Measurements from ENCODE around the gene HSF5. TPM values are rescaled to one million over a fixed set of nuclear protein-coding genes. Genes with fewer than 3 reads are reported as not detected.

The HSF5 gene
- total and polyA plus RNA-seq, 2 donors (not counting 3 experiments of a cell fraction or from before 2014, with no cell fraction given), result 0.03 TPM; not detected in 1

DNA sequence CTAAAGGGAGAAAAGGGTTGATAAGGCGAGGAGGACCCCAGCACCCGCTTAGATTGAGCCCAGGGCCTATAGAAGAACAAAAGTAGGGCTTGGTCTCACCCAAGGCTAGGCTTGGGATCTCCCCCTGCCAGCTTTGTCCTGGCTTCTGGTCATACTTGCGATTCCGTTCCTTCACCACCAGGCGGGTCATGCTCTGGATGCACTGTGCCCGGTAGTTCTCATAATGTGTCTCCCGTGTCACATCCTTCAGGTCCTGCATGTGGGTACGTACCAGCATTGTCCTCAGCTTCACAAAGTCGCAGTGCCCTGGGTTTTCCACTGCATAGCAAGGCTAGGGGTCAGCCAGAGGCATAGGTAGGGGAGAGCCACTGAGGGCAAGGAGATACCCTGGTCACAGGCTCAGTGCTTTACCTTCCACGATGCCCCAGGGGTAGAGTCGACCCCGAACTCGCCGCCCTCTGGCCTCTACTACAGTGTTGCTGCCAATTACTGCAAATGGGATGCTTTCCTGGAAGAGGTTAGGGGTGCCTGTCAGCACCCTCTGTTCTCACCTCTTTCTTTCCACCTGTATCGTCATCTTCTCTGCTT lies 32.7 kb upstream of the HSF5 start:
- no peaks in the 10 kb centered on the region for H3K9me1 ChIP-seq (replicated peaks; ENCODE audit: control insufficient read depth, extremely low read depth, insufficient read depth, low read length)
- no peak overlapping the region for H2AFZ ChIP-seq (ENCODE audit: low read depth, low read length)
- ChIA-PET CTCF (interaction anchor here (0.6 to 3.9 kb wide), 18 partner anchors 8 to 483 kb away, joined by 3 to 88 read pairs (median 4); no protein-coding TSS in a partner anchor), POLR2A (interaction anchor here (0.6 kb wide), 1 partner anchor 110 kb away, joined by 4 read pairs; no protein-coding TSS in a partner anchor)
- H3K9me3 ChIP-seq (replicated peaks; ENCODE audit: control insufficient read depth, insufficient read depth, low read length), result no peaks in the 10 kb centered on the region
- H3K4me3 ChIP-seq (replicated peaks in 1 of 3; ENCODE audit: insufficient read depth in 1 of 3, low read depth in 1 of 3, low read length in 3 of 3), result no peak overlapping the region
- BruUV-seq (replicated peaks), result no TSS peak
- H3K27me3 ChIP-seq (ENCODE audit: control insufficient read depth in 2 of 2, insufficient read depth in 2 of 2, low read length in 2 of 2), result no peaks in the 10 kb centered on the region
- H3K4me2 ChIP-seq (ENCODE audit: insufficient read depth, low read length), result no peak overlapping the region
- peaks cover 20% of the 10 kb centered on the region for H3K4me1 ChIP-seq (ENCODE audit: control insufficient read depth, extremely low read depth, insufficient read depth, low read length)
- no peaks in the 10 kb centered on the region for H3K36me3 ChIP-seq (ENCODE audit: control insufficient read depth in 2 of 2, extremely low read depth in 1 of 2, insufficient read depth in 2 of 2, low read length in 2 of 2)
- DNase-seq (ENCODE audit: low read depth, low spot score), result no peak
- H3K27ac ChIP-seq (ENCODE audit: insufficient read depth, low read depth, low read length), result no peak overlapping the region
- FAIRE-seq, result peak; percentile 87
- intact Hi-C loops (cut with micrococcal nuclease) (loop anchor here (10.0 kb wide), 1 partner anchor 1436 kb away; the partner anchor contains the start of gene AKAP1), dilution Hi-C loops (cut with MboI; ENCODE audit: extremely low pct_ligation_motif_present, low sequenced_read_pairs) (no loop called here)
- no peak overlapping the region for H3K9ac ChIP-seq (replicated peaks; ENCODE audit: extremely low read depth, insufficient read depth, low read length)
- H3K79me2 ChIP-seq (ENCODE audit: control insufficient read depth, insufficient read depth, low read length), result no peaks in the 10 kb centered on the region
- no peaks in the 10 kb centered on the region for H4K20me1 ChIP-seq (replicated peaks; ENCODE audit: control insufficient read depth, extremely low read depth, insufficient read depth, low read length)
- no peak for TF ChIP-seq MYC (IDR thresholded peaks at IDR 0.05; ENCODE audit: low read depth, low read length)
- no peak for TF ChIP-seq EZH2 (IDR thresholded peaks at IDR 0.05; ENCODE audit: borderline replicate concordance, low read depth, low read length, severe bottlenecking)
- TF ChIP-seq POLR2AphosphoS5 (IDR thresholded peaks at IDR 0.05; ENCODE audit: insufficient read depth, low read depth, low read length), result no peak
- TF ChIP-seq FOS (IDR thresholded peaks at IDR 0.05; ENCODE audit: borderline replicate concordance, insufficient read depth, low read length), result no peak
- TF ChIP-seq, protein P1, sequence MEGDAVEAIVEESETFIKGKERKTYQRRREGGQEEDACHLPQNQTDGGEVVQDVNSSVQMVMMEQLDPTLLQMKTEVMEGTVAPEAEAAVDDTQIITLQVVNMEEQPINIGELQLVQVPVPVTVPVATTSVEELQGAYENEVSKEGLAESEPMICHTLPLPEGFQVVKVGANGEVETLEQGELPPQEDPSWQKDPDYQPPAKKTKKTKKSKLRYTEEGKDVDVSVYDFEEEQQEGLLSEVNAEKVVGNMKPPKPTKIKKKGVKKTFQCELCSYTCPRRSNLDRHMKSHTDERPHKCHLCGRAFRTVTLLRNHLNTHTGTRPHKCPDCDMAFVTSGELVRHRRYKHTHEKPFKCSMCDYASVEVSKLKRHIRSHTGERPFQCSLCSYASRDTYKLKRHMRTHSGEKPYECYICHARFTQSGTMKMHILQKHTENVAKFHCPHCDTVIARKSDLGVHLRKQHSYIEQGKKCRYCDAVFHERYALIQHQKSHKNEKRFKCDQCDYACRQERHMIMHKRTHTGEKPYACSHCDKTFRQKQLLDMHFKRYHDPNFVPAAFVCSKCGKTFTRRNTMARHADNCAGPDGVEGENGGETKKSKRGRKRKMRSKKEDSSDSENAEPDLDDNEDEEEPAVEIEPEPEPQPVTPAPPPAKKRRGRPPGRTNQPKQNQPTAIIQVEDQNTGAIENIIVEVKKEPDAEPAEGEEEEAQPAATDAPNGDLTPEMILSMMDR (IDR thresholded peaks at IDR 0.05; ENCODE audit: extremely low read depth in 1 of 2, insufficient read depth in 1 of 2, low read depth in 1 of 2, low read length in 2 of 2), result peak; percentile 36 to 47
- TF ChIP-seq POLR2A (IDR thresholded peaks at IDR 0.05; ENCODE audit: low read depth, low read length), result no peak
- TF ChIP-seq, protein P2, sequence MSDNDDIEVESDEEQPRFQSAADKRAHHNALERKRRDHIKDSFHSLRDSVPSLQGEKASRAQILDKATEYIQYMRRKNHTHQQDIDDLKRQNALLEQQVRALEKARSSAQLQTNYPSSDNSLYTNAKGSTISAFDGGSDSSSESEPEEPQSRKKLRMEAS (IDR thresholded peaks at IDR 0.05; ENCODE audit: insufficient read depth, insufficient read length), result no peak
- no peak for TF ChIP-seq JUN (IDR thresholded peaks at IDR 0.05; ENCODE audit: borderline replicate concordance, insufficient read depth, insufficient read length, low read depth)
